Hindlimb muscle (tissue), 1 donor: ENCODE data around the gene FRYL. TPM values are rescaled to one million over a fixed set of nuclear protein-coding genes. Genes with fewer than 3 reads are reported as not detected.
A peak's percentile ranks its signal among the peaks of the same experiment; 100 is the strongest.
"Not testable (repeated sequence)": the region's sequence is repeated elsewhere in the genome, so short reads cannot be mapped to it uniquely, and the experiment has no call there.

ENCODE experiments used
- DNase-seq: peaks from one replicate; pipeline ENCODE4 v3.0.0-alpha.2; 2013
- polyA plus RNA-seq: library from polyadenylated mRNA; unstranded; fragments of 120-200 nt; gene quantifications from one replicate; pipeline ENCODE4 v1.2.1, GENCODE V29; 2013; ENCODE audit not compliant: insufficient read length

FRYL gene
- polyA plus RNA-seq = 25.6 TPM

DNA sequence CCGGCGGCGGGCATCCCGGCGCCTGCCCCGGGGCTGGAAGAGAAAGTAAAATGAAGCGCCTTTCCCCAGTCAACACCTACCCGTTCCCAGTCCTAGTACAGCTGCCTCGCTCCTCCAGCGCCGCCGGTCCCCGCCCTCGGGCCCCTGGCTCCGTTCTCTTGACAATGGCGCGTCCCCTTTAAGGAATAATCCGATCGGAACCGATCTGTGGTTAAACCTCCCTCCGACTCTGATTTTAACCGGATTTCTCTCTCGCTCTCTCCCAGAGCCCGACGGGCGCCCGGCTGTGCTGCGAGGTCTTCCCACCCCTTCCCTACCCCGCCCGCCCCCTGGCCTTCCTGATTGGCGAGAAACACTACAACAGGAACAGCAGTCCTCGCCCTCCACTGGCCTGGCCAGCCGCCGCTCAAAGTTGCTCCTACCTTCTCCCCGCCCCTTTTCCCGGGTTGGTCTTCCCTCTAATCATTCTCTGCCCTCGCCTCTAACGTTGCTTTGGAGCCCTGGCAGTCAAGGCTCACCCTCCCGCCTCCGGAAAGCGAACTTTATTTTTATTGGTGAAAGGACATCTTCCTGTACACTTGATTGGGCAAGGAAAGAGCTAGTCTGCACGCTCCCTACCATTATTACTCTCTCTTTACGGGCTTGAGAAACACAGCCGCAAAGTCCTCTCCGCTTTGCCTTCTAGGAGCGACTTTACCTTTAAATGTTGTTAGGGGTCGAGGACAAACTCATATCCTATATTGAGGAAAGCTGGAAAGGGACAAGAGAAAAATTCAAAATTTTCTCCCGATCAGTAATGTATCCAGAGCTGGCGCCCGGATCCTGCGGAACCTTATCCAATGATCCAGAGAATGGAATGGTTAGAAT lies at the start of gene FRYL:
Gene FRYL (minus strand): TSS at position 282 of the 867 bp plus-strand sequence. CDS start 145,869 bp downstream, outside the sequence.
- peak; percentile 99 for DNase-seq

- DNase-seq = no peak
These were observed 47.5 kb upstream of the FRYL start for GRCh38 chr4:48827622-48828021.

DNA sequence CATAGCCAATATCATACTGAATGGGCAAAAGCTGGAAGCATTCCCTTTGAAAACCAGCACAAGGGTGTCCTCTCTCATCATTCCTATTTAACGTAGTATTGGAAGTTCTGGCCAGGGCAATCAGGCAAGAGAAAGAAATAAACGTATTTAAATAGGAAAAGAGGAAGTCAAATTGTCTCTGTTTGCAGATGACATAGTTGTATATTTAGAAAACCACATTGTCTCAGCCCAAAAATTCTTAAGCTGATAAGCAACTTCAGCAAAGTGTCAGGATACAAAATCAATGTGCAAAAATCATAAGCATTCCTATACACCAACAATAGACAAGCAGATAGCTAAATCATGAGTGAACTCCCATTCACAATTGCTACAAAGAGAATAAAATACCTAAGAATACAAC lies 41.4 kb upstream of the FRYL start:
- DNase-seq = not testable (repeated sequence)

DNA sequence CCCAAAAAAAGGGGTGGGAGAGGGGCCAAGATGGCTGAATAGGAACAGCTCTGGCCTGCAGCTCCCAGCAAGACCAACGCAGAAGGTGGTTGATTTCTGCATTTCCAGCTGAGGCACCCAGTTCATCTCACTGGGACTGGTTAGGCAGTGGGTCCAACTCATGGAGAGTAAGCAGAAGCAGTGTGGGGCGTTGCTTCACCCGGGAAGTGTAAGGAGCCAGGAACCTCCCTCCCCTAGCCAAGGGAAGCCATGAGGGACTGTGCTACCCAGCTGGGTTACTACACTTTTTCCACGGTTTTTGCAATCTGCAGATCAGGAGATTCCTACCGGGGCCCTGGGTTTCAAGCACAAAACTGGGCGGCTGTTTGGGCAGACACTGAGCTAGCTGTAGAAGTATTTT lies 36.9 kb upstream of the FRYL start:
- DNase-seq = no peak

DNA sequence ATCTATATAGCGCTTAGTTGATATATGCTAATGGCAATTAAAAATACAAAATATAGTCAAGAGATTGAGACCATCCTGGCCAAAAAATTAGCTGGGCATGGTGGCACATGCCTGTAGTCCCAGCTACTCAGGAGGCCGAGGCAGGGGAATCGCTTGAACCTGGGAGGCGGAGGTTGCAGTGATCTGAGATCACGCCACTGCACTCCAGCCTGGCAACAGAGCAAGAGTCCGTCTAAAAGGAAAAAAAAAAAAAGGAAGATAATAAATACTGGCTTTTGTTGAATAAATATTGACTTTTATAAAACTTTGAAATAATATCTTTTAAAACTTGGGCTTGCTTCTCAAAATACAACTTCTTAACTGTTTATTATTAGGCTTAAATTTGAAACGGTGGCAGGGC lies 36.2 kb upstream of the FRYL start:
- not testable (repeated sequence) for DNase-seq

GRCh38 chr4:48815483-48815882 lies 35.4 kb upstream of the FRYL start:
- no peak for DNase-seq

- no peak for DNase-seq
These were observed 33.9 kb upstream of the FRYL start for GRCh38 chr4:48813964-48814363.

DNA sequence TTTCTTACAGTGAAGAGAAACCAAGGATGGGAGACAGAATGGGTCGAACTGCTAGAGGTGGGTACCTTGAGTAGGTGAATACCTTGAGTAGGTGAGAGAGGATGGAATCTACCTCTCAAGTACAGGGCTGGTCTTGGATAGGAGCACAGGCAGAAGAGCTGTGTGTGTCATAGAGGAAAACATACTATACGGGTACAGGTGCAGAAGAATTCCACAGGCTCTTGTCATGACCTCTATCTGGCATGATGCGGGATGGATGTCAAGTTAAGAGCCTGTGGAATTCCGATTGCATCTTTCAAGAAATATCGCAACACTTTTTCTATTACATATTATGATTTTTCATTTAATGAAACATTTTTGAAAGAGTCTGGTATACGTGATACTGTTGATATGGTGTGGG lies 32.8 kb upstream of the FRYL start:
- no peak for DNase-seq

GRCh38 chr4:48804584-48805301 lies 24.7 kb upstream of the FRYL start:
- DNase-seq = no peak

GRCh38 chr4:48801016-48801715 lies 21.1 kb upstream of the FRYL start:
- DNase-seq = no peak

- DNase-seq = not testable (repeated sequence)
These were observed 20.1 kb upstream of the FRYL start for GRCh38 chr4:48800155-48800554.

GRCh38 chr4:48799157-48799556 lies 19.1 kb upstream of the FRYL start:
- no peak for DNase-seq

DNA sequence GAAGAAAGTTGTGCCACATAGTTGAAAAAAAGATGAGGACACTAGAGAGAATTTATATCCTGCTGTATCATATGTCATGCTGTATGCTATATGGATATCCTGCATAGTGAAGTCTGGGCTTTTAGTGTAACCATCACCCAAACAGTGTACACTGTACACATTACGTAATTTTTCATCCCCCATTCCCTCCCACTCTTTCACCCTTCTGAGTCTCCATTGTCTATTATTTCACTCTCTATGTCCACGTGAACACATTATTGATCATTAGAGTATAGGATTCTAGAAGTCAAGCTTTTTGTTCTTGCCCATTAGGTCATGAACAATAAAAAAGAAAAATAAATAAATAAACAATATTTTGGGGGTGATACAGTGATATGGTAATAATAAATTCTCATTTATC lies 18.0 kb upstream of the FRYL start:
- no peak for DNase-seq

- DNase-seq = no peak
These were observed 17.0 kb upstream of the FRYL start for GRCh38 chr4:48796927-48797679.

- no peak for DNase-seq
These were observed 16.3 kb upstream of the FRYL start for GRCh38 chr4:48796191-48796926.

- no peak for DNase-seq
These were observed 15.0 kb upstream of the FRYL start for GRCh38 chr4:48795108-48795507.

- no peak for DNase-seq
These were observed 12.4 kb upstream of the FRYL start for GRCh38 chr4:48792348-48793006.

GRCh38 chr4:48791313-48791712 lies 11.2 kb upstream of the FRYL start:
- no peak for DNase-seq

DNA sequence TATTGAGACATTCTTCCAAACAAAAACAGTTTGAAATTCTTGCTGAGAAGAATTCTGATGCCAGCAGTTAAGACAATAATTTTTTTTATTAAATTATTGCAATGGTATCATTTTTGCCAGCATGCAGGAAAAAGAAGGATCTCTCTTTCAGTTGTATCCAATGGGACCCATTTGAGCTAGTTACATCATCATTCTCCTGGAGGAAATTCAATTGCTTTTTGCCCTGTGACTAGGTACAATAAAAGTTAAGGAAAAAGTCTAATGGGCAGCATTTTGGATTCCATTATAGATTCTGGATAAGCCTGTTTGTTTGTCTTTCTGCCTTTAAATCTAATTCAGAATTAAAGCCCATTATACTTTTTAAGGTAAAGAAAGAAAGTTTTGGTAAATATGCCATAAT lies 10.5 kb upstream of the FRYL start:
- DNase-seq = no peak

GRCh38 chr4:48787056-48787455 lies 7.0 kb upstream of the FRYL start:
- no peak for DNase-seq

GRCh38 chr4:48786549-48786948 lies 6.5 kb upstream of the FRYL start:
- no peak for DNase-seq
